ENCODE measurements around the gene ALG9.

The ALG9 gene

DNA sequence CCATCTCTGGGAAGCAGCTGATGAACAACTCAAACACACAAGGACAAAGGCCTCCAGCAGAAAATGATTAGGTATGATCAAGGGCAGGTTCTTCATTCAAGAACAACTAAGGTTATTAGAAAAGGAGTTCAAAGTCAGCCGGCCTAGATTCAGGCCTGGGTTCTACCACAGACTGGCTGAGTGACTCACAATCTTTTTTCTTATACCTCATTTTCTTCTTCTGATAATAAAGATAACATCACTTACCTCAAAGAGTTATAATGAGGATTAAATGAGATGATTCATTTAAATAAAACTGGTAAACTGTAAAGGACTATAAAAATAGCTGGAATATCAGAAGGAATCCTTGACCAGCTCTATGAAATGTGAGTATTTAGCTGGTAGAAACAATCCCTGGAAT lies 55.9 kb downstream of the ALG9 start:
- TF ChIP-seq SPI1 (IDR thresholded peaks at IDR 0.05; ENCODE audit: borderline replicate concordance, low read depth) (no peak), POLR2AphosphoS5 (IDR thresholded peaks at IDR 0.05; ENCODE audit: low read depth) (no peak), GABPA (IDR thresholded peaks at IDR 0.05; ENCODE audit: low read depth) (no peak), CTCF (IDR thresholded peaks at IDR 0.05; ENCODE audit: insufficient read depth, low read length) (no peak)
- TF ChIP-seq, protein P1, sequence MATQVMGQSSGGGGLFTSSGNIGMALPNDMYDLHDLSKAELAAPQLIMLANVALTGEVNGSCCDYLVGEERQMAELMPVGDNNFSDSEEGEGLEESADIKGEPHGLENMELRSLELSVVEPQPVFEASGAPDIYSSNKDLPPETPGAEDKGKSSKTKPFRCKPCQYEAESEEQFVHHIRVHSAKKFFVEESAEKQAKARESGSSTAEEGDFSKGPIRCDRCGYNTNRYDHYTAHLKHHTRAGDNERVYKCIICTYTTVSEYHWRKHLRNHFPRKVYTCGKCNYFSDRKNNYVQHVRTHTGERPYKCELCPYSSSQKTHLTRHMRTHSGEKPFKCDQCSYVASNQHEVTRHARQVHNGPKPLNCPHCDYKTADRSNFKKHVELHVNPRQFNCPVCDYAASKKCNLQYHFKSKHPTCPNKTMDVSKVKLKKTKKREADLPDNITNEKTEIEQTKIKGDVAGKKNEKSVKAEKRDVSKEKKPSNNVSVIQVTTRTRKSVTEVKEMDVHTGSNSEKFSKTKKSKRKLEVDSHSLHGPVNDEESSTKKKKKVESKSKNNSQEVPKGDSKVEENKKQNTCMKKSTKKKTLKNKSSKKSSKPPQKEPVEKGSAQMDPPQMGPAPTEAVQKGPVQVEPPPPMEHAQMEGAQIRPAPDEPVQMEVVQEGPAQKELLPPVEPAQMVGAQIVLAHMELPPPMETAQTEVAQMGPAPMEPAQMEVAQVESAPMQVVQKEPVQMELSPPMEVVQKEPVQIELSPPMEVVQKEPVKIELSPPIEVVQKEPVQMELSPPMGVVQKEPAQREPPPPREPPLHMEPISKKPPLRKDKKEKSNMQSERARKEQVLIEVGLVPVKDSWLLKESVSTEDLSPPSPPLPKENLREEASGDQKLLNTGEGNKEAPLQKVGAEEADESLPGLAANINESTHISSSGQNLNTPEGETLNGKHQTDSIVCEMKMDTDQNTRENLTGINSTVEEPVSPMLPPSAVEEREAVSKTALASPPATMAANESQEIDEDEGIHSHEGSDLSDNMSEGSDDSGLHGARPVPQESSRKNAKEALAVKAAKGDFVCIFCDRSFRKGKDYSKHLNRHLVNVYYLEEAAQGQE (IDR thresholded peaks at IDR 0.05; ENCODE audit: insufficient replicate concordance, low read depth): no peak
- no peak for DNase-seq (ENCODE audit: low read depth in 1 of 2, low spot score in 1 of 2)
- Histone ChIP-seq H3K27me3 (ENCODE audit: insufficient read depth, poor library complexity, severe bottlenecking) (no peaks in the 10 kb centered on the region), H3K4me3 (replicated peaks; ENCODE audit: insufficient read depth, low read length) (no peak overlapping the region), H3K27ac (replicated peaks) (no peak overlapping the region)

GRCh38 chr11:111814557-111815320 lies 56.6 kb downstream of the ALG9 start:
- H3K4me3 ChIP-seq (replicated peaks; ENCODE audit: insufficient read depth, low read length): no peak overlapping the region
- H3K27me3 ChIP-seq (ENCODE audit: insufficient read depth, poor library complexity, severe bottlenecking): no peaks in the 10 kb centered on the region
- DNase-seq (ENCODE audit: low read depth in 1 of 2, low spot score in 1 of 2): no peak
- no peak overlapping the region for H3K27ac ChIP-seq (replicated peaks)
- TF ChIP-seq, protein P1 (IDR thresholded peaks at IDR 0.05; ENCODE audit: insufficient replicate concordance, low read depth): no peak
- TF ChIP-seq CTCF (IDR thresholded peaks at IDR 0.05; ENCODE audit: insufficient read depth, low read length): no peak
- TF ChIP-seq POLR2AphosphoS5 (IDR thresholded peaks at IDR 0.05; ENCODE audit: low read depth): no peak
- TF ChIP-seq GABPA (IDR thresholded peaks at IDR 0.05; ENCODE audit: low read depth): no peak
- no peak for TF ChIP-seq SPI1 (IDR thresholded peaks at IDR 0.05; ENCODE audit: borderline replicate concordance, low read depth)

GRCh38 chr11:111814106-111814505 lies 57.3 kb downstream of the ALG9 start:
- no peak for TF ChIP-seq POLR2AphosphoS5 (IDR thresholded peaks at IDR 0.05; ENCODE audit: low read depth)
- no peak overlapping the region for H3K27ac ChIP-seq (replicated peaks)
- H3K4me3 ChIP-seq (replicated peaks; ENCODE audit: insufficient read depth, low read length): no peak overlapping the region
- H3K27me3 ChIP-seq (ENCODE audit: insufficient read depth, poor library complexity, severe bottlenecking): no peaks in the 10 kb centered on the region
- DNase-seq (ENCODE audit: low read depth in 1 of 2, low spot score in 1 of 2): no peak

DNA sequence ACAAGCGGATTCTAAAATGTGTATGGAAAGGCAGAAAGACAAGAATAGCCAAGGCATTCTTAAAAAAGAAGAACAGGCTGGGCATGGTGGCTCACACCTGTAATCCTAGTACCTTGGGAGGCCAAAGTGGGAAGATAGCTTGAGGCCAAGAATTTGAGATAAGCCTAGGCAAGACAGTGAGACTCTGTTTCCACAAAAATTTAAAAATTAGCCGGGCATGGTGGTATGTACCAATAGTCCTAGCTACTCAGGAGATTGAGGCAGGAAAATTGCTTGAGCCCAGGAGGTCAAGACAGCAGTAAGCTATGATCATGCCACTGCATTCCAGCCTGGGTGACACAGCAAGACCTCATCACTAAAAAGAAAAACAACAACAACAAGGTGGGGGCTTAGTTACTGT lies 59.2 kb downstream of the ALG9 start:
- DNase-seq (ENCODE audit: low read depth in 1 of 2, low spot score in 1 of 2): no peak
- Histone ChIP-seq H3K27ac (replicated peaks) (no peak overlapping the region), H3K27me3 (ENCODE audit: insufficient read depth, poor library complexity, severe bottlenecking) (no peaks in the 10 kb centered on the region), H3K4me3 (replicated peaks; ENCODE audit: insufficient read depth, low read length) (no peak overlapping the region)
- no peak for TF ChIP-seq SPI1 (IDR thresholded peaks at IDR 0.05; ENCODE audit: borderline replicate concordance, low read depth)
- no peak for TF ChIP-seq CTCF (IDR thresholded peaks at IDR 0.05; ENCODE audit: insufficient read depth, low read length)
- TF ChIP-seq, protein P1 (IDR thresholded peaks at IDR 0.05; ENCODE audit: insufficient replicate concordance, low read depth): no peak
- no peak for TF ChIP-seq GABPA (IDR thresholded peaks at IDR 0.05; ENCODE audit: low read depth)
- TF ChIP-seq POLR2AphosphoS5 (IDR thresholded peaks at IDR 0.05; ENCODE audit: low read depth): no peak

Data from HL-60 (cell line).